HUES64 (cell line): Measurements from ENCODE around the gene FCHSD1.

Experiments
- H3K27ac ChIP-seq: 2 replicates; pipeline ENCODE4 v1.7.0; 2013; ENCODE audit warnings: low read depth, low read length, inconsistent platforms
- H3K27me3 ChIP-seq: 2 replicates; pipeline ENCODE4 v1.6.1; 2013; ENCODE audit warnings: mild to moderate bottlenecking, low read length; ENCODE audit not compliant: insufficient read depth
- H3K36me3 ChIP-seq: 2 replicates; pipeline ENCODE4 v1.6.1; 2013; ENCODE audit warnings: mild to moderate bottlenecking, low read length; ENCODE audit not compliant: insufficient read depth
- H3K4me1 ChIP-seq: 2 replicates; pipeline ENCODE4 v1.6.1; 2013; ENCODE audit warnings: mild to moderate bottlenecking, low read length, moderate library complexity; ENCODE audit not compliant: insufficient read depth
- H3K4me3 ChIP-seq: 2 replicates; pipeline ENCODE4 v1.5.1; 2013; ENCODE audit warnings: mild to moderate bottlenecking, low read length, moderate library complexity
- H3K9ac ChIP-seq: 2 replicates; pipeline ENCODE4 v1.6.1; 2013; ENCODE audit warnings: mild to moderate bottlenecking, low read depth, low read length
- H3K9me3 ChIP-seq: 2 replicates; pipeline ENCODE4 v1.6.1; 2013; ENCODE audit warnings: low read depth, low read length; ENCODE audit not compliant: insufficient read depth
- WGBS: fragments of 150-250, 120-280 bp; methylation state at CpG from one replicate; pipeline ENCODE4 v1.1.7; 2013; ENCODE audit warnings: missing lambda C conversion rate; 5-methylcytosine and 5-hydroxymethylcytosine counted together

FCHSD1 gene

GRCh38 chr5:141630570-141631140, 20.6 kb downstream of the FCHSD1 start:
- H3K9me3 ChIP-seq: no peaks in the 10 kb centered on the region
- no peaks in the 10 kb centered on the region for H3K27me3 ChIP-seq
- WGBS: 98% methylated on average over 4 of the region's 5 CpGs
- no peaks in the 10 kb centered on the region; the same call in 1 of the 2 replicates for H3K4me1 ChIP-seq
- no peak overlapping the region for H3K27ac ChIP-seq
- H3K36me3 ChIP-seq: peaks cover 74% of the 10 kb centered on the region
- no peak overlapping the region for H3K9ac ChIP-seq
- H3K4me3 ChIP-seq: no peak overlapping the region

- no peak overlapping the region for H3K9ac ChIP-seq
- H3K27ac ChIP-seq: no peak overlapping the region
- H3K27me3 ChIP-seq: no peaks in the 10 kb centered on the region
- H3K36me3 ChIP-seq: peaks cover 92% of the 10 kb centered on the region
- H3K9me3 ChIP-seq: no peaks in the 10 kb centered on the region
- H3K4me3 ChIP-seq: no peak overlapping the region
- WGBS: 97% methylated on average over 6 of the region's 6 CpGs
- H3K4me1 ChIP-seq: peaks cover 8% of the 10 kb centered on the region
Observed at GRCh38 chr5:141628175-141628788, 22.9 kb downstream of the FCHSD1 start.

GRCh38 chr5:141623611-141624010, 27.6 kb downstream of the FCHSD1 start:
- Histone ChIP-seq H3K27ac (peak overlapping the region; percentile 58; the same call in 1 of the 2 replicates), H3K36me3 (peaks cover 85% of the 10 kb centered on the region), H3K4me3 (no peak overlapping the region), H3K4me1 (peaks cover 11% of the 10 kb centered on the region), H3K9me3 (no peaks in the 10 kb centered on the region), H3K9ac (0 out of 2 replicates have a peak overlapping the region, but pooled peaks have one; percentile 41), H3K27me3 (no peaks in the 10 kb centered on the region)
- WGBS: 81% methylated on average over 5 of the region's 5 CpGs

GRCh38 chr5:141623186-141623585, 28.0 kb downstream of the FCHSD1 start:
- Histone ChIP-seq H3K27me3 (no peaks in the 10 kb centered on the region), H3K9ac (0 out of 2 replicates have a peak overlapping the region, but pooled peaks have one; percentile 41), H3K4me1 (peaks cover 11% of the 10 kb centered on the region), H3K27ac (peak overlapping the region; percentile 58; the same call in 1 of the 2 replicates), H3K4me3 (no peak overlapping the region), H3K9me3 (no peaks in the 10 kb centered on the region), H3K36me3 (peaks cover 81% of the 10 kb centered on the region)

GRCh38 chr5:141618804-141619554, 32.2 kb downstream of the FCHSD1 start, which contains the start of gene DIAPH1:
TSS of gene DIAPH1 (minus strand) at chr5:141619000. CDS start at chr5:141618914, 86 bp downstream.
- Histone ChIP-seq H3K9me3 (no peaks in the 10 kb centered on the region), H3K27ac (peak within 1 kb of the TSS; percentile 88), H3K9ac (peak within 1 kb of the TSS; percentile 91), H3K36me3 (peaks cover 41% of the 10 kb centered on the region), H3K27me3 (no peaks in the 10 kb centered on the region), H3K4me3 (peak within 1 kb of the TSS; percentile 84), H3K4me1 (peaks cover 39% of the 10 kb centered on the region)
- 4% methylated on average over 70 of the region's 70 CpGs for WGBS

- H3K9ac ChIP-seq: peak overlapping the region; percentile 91
- H3K36me3 ChIP-seq: peaks cover 34% of the 10 kb centered on the region
- H3K4me1 ChIP-seq: peaks cover 39% of the 10 kb centered on the region
- H3K27ac ChIP-seq: peak overlapping the region; percentile 88
- peak overlapping the region; percentile 84 for H3K4me3 ChIP-seq
- H3K27me3 ChIP-seq: no peaks in the 10 kb centered on the region
- no peaks in the 10 kb centered on the region for H3K9me3 ChIP-seq
- WGBS: under 1% methylated on average over 36 of the region's 36 CpGs
Observed at GRCh38 chr5:141618030-141618803, 33.0 kb downstream of the FCHSD1 start.

- H3K4me3 ChIP-seq: peak overlapping the region; percentile 84
- H3K27me3 ChIP-seq: no peaks in the 10 kb centered on the region
- peaks cover 29% of the 10 kb centered on the region for H3K36me3 ChIP-seq
- no peaks in the 10 kb centered on the region for H3K9me3 ChIP-seq
- peaks cover 39% of the 10 kb centered on the region for H3K4me1 ChIP-seq
- peak overlapping the region; percentile 88 for H3K27ac ChIP-seq
- WGBS: 6% methylated on average over 5 of the region's 9 CpGs
- H3K9ac ChIP-seq: peak overlapping the region; percentile 91
Observed at GRCh38 chr5:141617682-141618029, 33.6 kb downstream of the FCHSD1 start.

GRCh38 chr5:141617128-141617527, 34.1 kb downstream of the FCHSD1 start:
- Histone ChIP-seq H3K9ac (no peak overlapping the region), H3K27me3 (no peaks in the 10 kb centered on the region), H3K4me3 (peak overlapping the region; percentile 84), H3K4me1 (peaks cover 44% of the 10 kb centered on the region), H3K27ac (no peak overlapping the region), H3K36me3 (peaks cover 25% of the 10 kb centered on the region), H3K9me3 (no peaks in the 10 kb centered on the region)
- 100% methylated on average over 1 of the region's 2 CpGs for WGBS

- Histone ChIP-seq H3K4me3 (peak overlapping the region; percentile 84; the same call in 1 of the 2 replicates), H3K9me3 (no peaks in the 10 kb centered on the region), H3K36me3 (peaks cover 15% of the 10 kb centered on the region), H3K27me3 (no peaks in the 10 kb centered on the region), H3K27ac (no peak overlapping the region), H3K9ac (no peak overlapping the region), H3K4me1 (peaks cover 46% of the 10 kb centered on the region)
- 91% methylated on average over 9 of the region's 9 CpGs for WGBS
Observed at GRCh38 chr5:141615991-141616720, 35.1 kb downstream of the FCHSD1 start.

- peaks cover 49% of the 10 kb centered on the region for H3K4me1 ChIP-seq
- H3K4me3 ChIP-seq: no peak overlapping the region
- no peaks in the 10 kb centered on the region; the same call in 1 of the 2 replicates for H3K36me3 ChIP-seq
- no peaks in the 10 kb centered on the region for H3K27me3 ChIP-seq
- H3K9me3 ChIP-seq: no peaks in the 10 kb centered on the region
- no peak overlapping the region for H3K27ac ChIP-seq
- no peak overlapping the region for H3K9ac ChIP-seq
Observed at GRCh38 chr5:141613344-141613743, 37.9 kb downstream of the FCHSD1 start.
